Measurements from ENCODE around the gene B3GLCT.

The B3GLCT gene

DNA sequence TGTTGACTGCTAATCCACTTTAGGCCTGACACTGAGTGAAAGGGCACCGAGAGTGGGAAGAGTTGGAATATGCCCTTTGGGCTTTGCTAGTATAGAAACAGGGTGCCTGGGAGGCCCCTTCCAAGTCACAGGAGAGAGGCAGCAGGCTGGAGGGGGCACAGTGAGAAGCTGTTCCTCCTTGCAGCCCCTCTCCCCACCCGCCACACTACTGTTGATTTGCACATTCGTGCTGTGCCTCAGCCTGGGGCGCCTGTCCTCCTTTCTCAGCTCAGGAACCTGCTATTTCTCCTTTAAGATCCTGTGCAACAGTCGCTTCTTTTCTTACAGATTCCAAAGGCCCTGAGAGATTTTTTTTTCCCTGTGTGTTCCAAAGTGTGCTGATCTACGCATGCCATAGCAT, 2.8 kb upstream of the B3GLCT start:
- no peak for TF ChIP-seq POLR2AphosphoS5 (IDR thresholded peaks at IDR 0.05; ENCODE audit: low read depth)
- no peak for TF ChIP-seq GABPA (IDR thresholded peaks at IDR 0.05; ENCODE audit: low read depth)
- no peak overlapping the region for H3K4me3 ChIP-seq (replicated peaks; ENCODE audit: insufficient read depth, low read length)
- DNase-seq (ENCODE audit: low read depth in 1 of 2, low spot score in 1 of 2), result no peak
- H3K27ac ChIP-seq (replicated peaks), result no peak overlapping the region
- no peaks in the 10 kb centered on the region for H3K27me3 ChIP-seq (ENCODE audit: insufficient read depth, poor library complexity, severe bottlenecking)

DNA sequence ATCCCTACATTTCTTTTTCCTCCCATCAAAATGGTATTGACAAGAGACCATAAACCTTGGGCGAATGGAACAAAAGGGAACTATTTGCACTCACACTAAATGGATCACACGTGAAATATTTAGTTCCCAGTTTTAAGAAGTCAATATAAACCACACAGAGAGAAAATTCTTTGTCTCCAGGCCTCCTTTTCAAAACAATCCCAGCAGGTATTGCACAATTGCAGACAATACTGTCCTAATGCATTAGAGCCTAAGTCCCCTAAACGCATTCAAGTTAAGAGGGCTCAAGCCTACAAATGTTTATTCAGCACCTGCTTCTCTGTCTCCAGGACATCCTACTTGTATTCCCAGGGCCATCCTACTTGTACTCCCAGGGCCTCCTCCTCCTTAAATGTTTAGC, 1.3 kb upstream of the B3GLCT start:
- no peak for DNase-seq (ENCODE audit: low read depth in 1 of 2, low spot score in 1 of 2)
- Histone ChIP-seq H3K27ac (replicated peaks) (no peak overlapping the region), H3K4me3 (replicated peaks; ENCODE audit: insufficient read depth, low read length) (no peak overlapping the region), H3K27me3 (ENCODE audit: insufficient read depth, poor library complexity, severe bottlenecking) (no peaks in the 10 kb centered on the region)
- TF ChIP-seq, protein P1, sequence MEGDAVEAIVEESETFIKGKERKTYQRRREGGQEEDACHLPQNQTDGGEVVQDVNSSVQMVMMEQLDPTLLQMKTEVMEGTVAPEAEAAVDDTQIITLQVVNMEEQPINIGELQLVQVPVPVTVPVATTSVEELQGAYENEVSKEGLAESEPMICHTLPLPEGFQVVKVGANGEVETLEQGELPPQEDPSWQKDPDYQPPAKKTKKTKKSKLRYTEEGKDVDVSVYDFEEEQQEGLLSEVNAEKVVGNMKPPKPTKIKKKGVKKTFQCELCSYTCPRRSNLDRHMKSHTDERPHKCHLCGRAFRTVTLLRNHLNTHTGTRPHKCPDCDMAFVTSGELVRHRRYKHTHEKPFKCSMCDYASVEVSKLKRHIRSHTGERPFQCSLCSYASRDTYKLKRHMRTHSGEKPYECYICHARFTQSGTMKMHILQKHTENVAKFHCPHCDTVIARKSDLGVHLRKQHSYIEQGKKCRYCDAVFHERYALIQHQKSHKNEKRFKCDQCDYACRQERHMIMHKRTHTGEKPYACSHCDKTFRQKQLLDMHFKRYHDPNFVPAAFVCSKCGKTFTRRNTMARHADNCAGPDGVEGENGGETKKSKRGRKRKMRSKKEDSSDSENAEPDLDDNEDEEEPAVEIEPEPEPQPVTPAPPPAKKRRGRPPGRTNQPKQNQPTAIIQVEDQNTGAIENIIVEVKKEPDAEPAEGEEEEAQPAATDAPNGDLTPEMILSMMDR (IDR thresholded peaks at IDR 0.05; ENCODE audit: insufficient read depth, low read length), result no peak
- TF ChIP-seq POLR2AphosphoS5 (IDR thresholded peaks at IDR 0.05; ENCODE audit: low read depth) (no peak), GABPA (IDR thresholded peaks at IDR 0.05; ENCODE audit: low read depth) (no peak), SPI1 (IDR thresholded peaks at IDR 0.05; ENCODE audit: borderline replicate concordance, low read depth) (no peak)
- TF ChIP-seq, protein P2, sequence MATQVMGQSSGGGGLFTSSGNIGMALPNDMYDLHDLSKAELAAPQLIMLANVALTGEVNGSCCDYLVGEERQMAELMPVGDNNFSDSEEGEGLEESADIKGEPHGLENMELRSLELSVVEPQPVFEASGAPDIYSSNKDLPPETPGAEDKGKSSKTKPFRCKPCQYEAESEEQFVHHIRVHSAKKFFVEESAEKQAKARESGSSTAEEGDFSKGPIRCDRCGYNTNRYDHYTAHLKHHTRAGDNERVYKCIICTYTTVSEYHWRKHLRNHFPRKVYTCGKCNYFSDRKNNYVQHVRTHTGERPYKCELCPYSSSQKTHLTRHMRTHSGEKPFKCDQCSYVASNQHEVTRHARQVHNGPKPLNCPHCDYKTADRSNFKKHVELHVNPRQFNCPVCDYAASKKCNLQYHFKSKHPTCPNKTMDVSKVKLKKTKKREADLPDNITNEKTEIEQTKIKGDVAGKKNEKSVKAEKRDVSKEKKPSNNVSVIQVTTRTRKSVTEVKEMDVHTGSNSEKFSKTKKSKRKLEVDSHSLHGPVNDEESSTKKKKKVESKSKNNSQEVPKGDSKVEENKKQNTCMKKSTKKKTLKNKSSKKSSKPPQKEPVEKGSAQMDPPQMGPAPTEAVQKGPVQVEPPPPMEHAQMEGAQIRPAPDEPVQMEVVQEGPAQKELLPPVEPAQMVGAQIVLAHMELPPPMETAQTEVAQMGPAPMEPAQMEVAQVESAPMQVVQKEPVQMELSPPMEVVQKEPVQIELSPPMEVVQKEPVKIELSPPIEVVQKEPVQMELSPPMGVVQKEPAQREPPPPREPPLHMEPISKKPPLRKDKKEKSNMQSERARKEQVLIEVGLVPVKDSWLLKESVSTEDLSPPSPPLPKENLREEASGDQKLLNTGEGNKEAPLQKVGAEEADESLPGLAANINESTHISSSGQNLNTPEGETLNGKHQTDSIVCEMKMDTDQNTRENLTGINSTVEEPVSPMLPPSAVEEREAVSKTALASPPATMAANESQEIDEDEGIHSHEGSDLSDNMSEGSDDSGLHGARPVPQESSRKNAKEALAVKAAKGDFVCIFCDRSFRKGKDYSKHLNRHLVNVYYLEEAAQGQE (IDR thresholded peaks at IDR 0.05; ENCODE audit: insufficient replicate concordance, low read depth), result no peak

DNA sequence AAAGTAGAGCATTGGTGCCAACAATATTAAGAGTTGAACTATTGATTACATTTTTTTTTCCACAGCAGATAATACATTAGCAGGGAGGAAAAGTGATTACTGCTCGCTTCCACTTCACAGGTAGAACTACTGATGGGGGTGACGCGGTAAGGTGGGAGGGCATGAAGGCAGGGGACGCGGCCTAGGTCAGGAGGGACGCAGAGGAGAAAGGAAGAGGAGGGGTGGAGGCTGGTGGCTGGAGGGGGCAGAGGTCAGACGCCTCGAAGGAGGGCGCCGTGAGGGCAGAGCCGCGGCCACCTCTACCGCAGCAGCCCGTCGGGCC, 287 bp upstream of the B3GLCT start:
- no peak for TF ChIP-seq POLR2AphosphoS5 (IDR thresholded peaks at IDR 0.05; ENCODE audit: low read depth)
- TF ChIP-seq, protein P1 (IDR thresholded peaks at IDR 0.05; ENCODE audit: insufficient read depth, low read length), result no peak
- TF ChIP-seq, protein P2 (IDR thresholded peaks at IDR 0.05; ENCODE audit: insufficient replicate concordance, low read depth), result no peak
- TF ChIP-seq SPI1 (IDR thresholded peaks at IDR 0.05; ENCODE audit: borderline replicate concordance, low read depth), result no peak
- TF ChIP-seq GABPA (IDR thresholded peaks at IDR 0.05; ENCODE audit: low read depth), result no peak
- DNase-seq (ENCODE audit: low read depth in 1 of 2, low spot score in 1 of 2), result no peak
- Histone ChIP-seq H3K27me3 (ENCODE audit: insufficient read depth, poor library complexity, severe bottlenecking) (no peaks in the 10 kb centered on the region), H3K4me3 (replicated peaks; ENCODE audit: insufficient read depth, low read length) (peak overlapping the region; percentile 65; the same call in 1 of the 2 replicates), H3K27ac (replicated peaks) (no peak overlapping the region)

DNA sequence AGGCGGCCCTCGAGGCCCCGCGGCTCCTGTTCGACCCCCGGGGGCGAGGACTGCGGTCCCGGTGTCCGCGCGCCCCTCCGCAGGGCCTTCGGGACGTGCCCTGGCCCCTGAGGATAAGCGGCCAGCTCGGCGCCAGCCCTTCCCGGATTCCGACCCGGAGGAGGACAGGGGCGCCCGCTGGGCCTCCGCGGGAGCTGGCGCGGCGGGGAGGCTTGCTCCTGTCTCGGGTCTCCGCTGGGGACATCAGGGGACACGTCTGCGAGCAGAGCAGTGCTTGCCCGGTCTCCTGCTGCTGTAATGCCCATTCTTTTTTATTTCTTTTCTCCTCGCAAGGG, 829 bp downstream of the B3GLCT start:
- DNase-seq (ENCODE audit: low read depth in 1 of 2, low spot score in 1 of 2), result peak in 1 of 2 experiments; percentile 51
- TF ChIP-seq POLR2AphosphoS5 (IDR thresholded peaks at IDR 0.05; ENCODE audit: low read depth), result no peak
- TF ChIP-seq, protein P1 (IDR thresholded peaks at IDR 0.05; ENCODE audit: insufficient read depth, low read length), result no peak
- no peak for TF ChIP-seq GABPA (IDR thresholded peaks at IDR 0.05; ENCODE audit: low read depth)
- no peak for TF ChIP-seq SPI1 (IDR thresholded peaks at IDR 0.05; ENCODE audit: borderline replicate concordance, low read depth)
- TF ChIP-seq, protein P2 (IDR thresholded peaks at IDR 0.05; ENCODE audit: insufficient replicate concordance, low read depth), result no peak
- H3K27ac ChIP-seq (replicated peaks), result no peak overlapping the region
- H3K4me3 ChIP-seq (replicated peaks; ENCODE audit: insufficient read depth, low read length), result peak overlapping the region; percentile 65
- no peaks in the 10 kb centered on the region for H3K27me3 ChIP-seq (ENCODE audit: insufficient read depth, poor library complexity, severe bottlenecking)
